Loucy (cell line): ENCODE results near the gene FXYD3.
A peak's percentile ranks its signal among the peaks of the same experiment; 100 is the strongest.

Experiments
- H2AFZ ChIP-seq: fragments of 200-600 bp; sonication (generic); 2 replicates; pipeline ENCODE4 v1.6.0; 2016; ENCODE audit warnings: antibody characterized with exemption, mild to moderate bottlenecking, low read length, moderate library complexity
- H3F3A ChIP-seq: fragments of 200-600 bp; 2 replicates; pipeline ENCODE4 v1.6.0; 2016; ENCODE audit warnings: antibody characterized with exemption, low read depth, mild to moderate bottlenecking
- H3K27me3 ChIP-seq: fragments of 200-600 bp; sonication (generic); 2 replicates; pipeline ENCODE4 v1.6.1; 2014; ENCODE audit warnings: low read length, mild to moderate bottlenecking; ENCODE audit not compliant: insufficient read depth, poor library complexity, severe bottlenecking
- H3K36me3 ChIP-seq: fragments of 200-600 bp; sonication (generic); 2 replicates; pipeline ENCODE4 v1.6.1; 2016; ENCODE audit warnings: low read length; ENCODE audit not compliant: insufficient read depth
- H3K4me1 ChIP-seq: fragments of 200-600 bp; sonication (generic); 2 replicates; pipeline ENCODE4 v1.5.1; 2014; ENCODE audit warnings: low read length, mild to moderate bottlenecking; ENCODE audit not compliant: insufficient read depth, poor library complexity, severe bottlenecking
- H3K4me2 ChIP-seq: fragments of 200-600 bp; sonication (generic); 2 replicates; pipeline ENCODE4 v1.6.0; 2014; ENCODE audit warnings: antibody characterized with exemption, low read length, low read depth, mild to moderate bottlenecking; ENCODE audit not compliant: poor library complexity, severe bottlenecking
- H3K4me3 ChIP-seq: fragments of 200-600 bp; sonication (generic); 2 replicates; pipeline ENCODE4 v1.5.1; 2014; ENCODE audit warnings: low read length, mild to moderate bottlenecking, mixed read lengths; ENCODE audit not compliant: poor library complexity, severe bottlenecking
- H3K79me2 ChIP-seq: fragments of 200-600 bp; sonication (generic); 2 replicates; pipeline ENCODE4 v1.6.1; 2014; ENCODE audit warnings: low read length; ENCODE audit not compliant: insufficient read depth
- H3K9ac ChIP-seq: fragments of 200-600 bp; sonication (generic); 2 replicates; pipeline ENCODE4 v1.6.0; 2014; ENCODE audit warnings: mild to moderate bottlenecking, low read depth, low read length, moderate library complexity; ENCODE audit not compliant: poor library complexity, severe bottlenecking
- H3K9me2 ChIP-seq: fragments of 200-600 bp; sonication (generic); replicated peaks from 2 replicates; pipeline ENCODE4 v1.6.1; 2016; ENCODE audit warnings: low read depth, low read length, mixed read lengths
- H3K9me3 ChIP-seq: fragments of 200-600 bp; sonication (generic); 2 replicates; pipeline ENCODE4 v1.6.1; 2014; ENCODE audit warnings: mild to moderate bottlenecking, antibody characterized with exemption, low read length, low read depth; ENCODE audit not compliant: insufficient read depth
- H4K20me1 ChIP-seq: fragments of 200-600 bp; sonication (generic); 2 replicates; pipeline ENCODE4 v1.6.0; 2014; ENCODE audit warnings: antibody characterized with exemption, low read length, mild to moderate bottlenecking; ENCODE audit not compliant: insufficient read depth, poor library complexity, severe bottlenecking
- CTCF ChIP-seq: fragments of 200-600 bp; sonication (generic); conservative IDR thresholded peaks from 2 replicates; pipeline ENCODE4 v1.5.1; 2014; ENCODE audit warnings: mild to moderate bottlenecking, antibody characterized with exemption, low read length
- EZH2phosphoT487 ChIP-seq: fragments of 200-600 bp; IDR thresholded peaks from 2 replicates; pipeline ENCODE4 v1.6.1; 2018; ENCODE audit warnings: antibody characterized with exemption, mild to moderate bottlenecking, moderate library complexity, borderline replicate concordance

Gene FXYD3

GRCh38 chr19:35143231-35143715 is 27.6 kb downstream of the FXYD3 start, which contains the start of gene FXYD7:
Gene FXYD7, plus strand, starts transcription at chr19:35143255. Its CDS starts 79 bp downstream, at chr19:35143334.
- Histone ChIP-seq H3F3A (no peaks in the 10 kb centered on the region), H3K4me1 (peaks cover 9% of the 10 kb centered on the region), H3K36me3 (no peaks in the 10 kb centered on the region), H3K9ac (no peak within 1 kb of the TSS), H3K79me2 (no peaks in the 10 kb centered on the region), H3K4me2 (peak within 1 kb of the TSS; percentile 62), H3K9me3 (no peaks in the 10 kb centered on the region), H3K4me3 (peak within 1 kb of the TSS; percentile 50), H3K9me2 (no peaks in the 10 kb centered on the region), H2AFZ (peak within 1 kb of the TSS; percentile 58; the same call in 1 of the 2 replicates), H4K20me1 (no peaks in the 10 kb centered on the region), H3K27me3 (no peaks in the 10 kb centered on the region)
- TF ChIP-seq CTCF, result no peak
- no peak for TF ChIP-seq EZH2phosphoT487

GRCh38 chr19:35143818-35144217 is 28.2 kb downstream of the FXYD3 start:
- Histone ChIP-seq H3K36me3 (no peaks in the 10 kb centered on the region), H4K20me1 (no peaks in the 10 kb centered on the region), H3K9ac (no peak overlapping the region), H3K9me3 (no peaks in the 10 kb centered on the region), H3K27me3 (no peaks in the 10 kb centered on the region), H3K79me2 (no peaks in the 10 kb centered on the region), H3K4me3 (no peak overlapping the region), H3K4me1 (peaks cover 9% of the 10 kb centered on the region), H3F3A (no peaks in the 10 kb centered on the region), H3K9me2 (no peaks in the 10 kb centered on the region), H3K4me2 (no peak overlapping the region), H2AFZ (no peak overlapping the region)
- TF ChIP-seq CTCF (no peak), EZH2phosphoT487 (no peak)

GRCh38 chr19:35144259-35144599 is 28.6 kb downstream of the FXYD3 start:
- Histone ChIP-seq H3F3A (no peaks in the 10 kb centered on the region), H3K27me3 (no peaks in the 10 kb centered on the region), H3K9me2 (no peaks in the 10 kb centered on the region), H2AFZ (no peak overlapping the region), H3K4me1 (peaks cover 9% of the 10 kb centered on the region), H3K9ac (no peak overlapping the region), H3K4me2 (no peak overlapping the region), H3K9me3 (no peaks in the 10 kb centered on the region), H3K36me3 (no peaks in the 10 kb centered on the region), H3K4me3 (no peak overlapping the region), H4K20me1 (no peaks in the 10 kb centered on the region), H3K79me2 (no peaks in the 10 kb centered on the region)
- TF ChIP-seq CTCF (no peak), EZH2phosphoT487 (no peak)
